GM23248 (cell line): ENCODE measurements around the gene EMC10. TPM values are rescaled to one million over a fixed set of nuclear protein-coding genes. Genes with fewer than 3 reads are reported as not detected.

Experiments used
- DNase-seq: peaks from one replicate; pipeline ENCODE4 v3.0.0-alpha.2; 2015
- H2AFZ ChIP-seq: fragments of 200-600 bp; sonication (generic); 2 replicates; pipeline ENCODE4 v1.6.1; 2016; ENCODE audit warnings: antibody characterized with exemption
- H3F3A ChIP-seq: fragments of 200-600 bp; sonication (generic); 2 replicates; pipeline ENCODE4 v1.6.1; 2016; ENCODE audit warnings: mild to moderate bottlenecking, antibody characterized with exemption, mixed run types; ENCODE audit not compliant: insufficient read depth
- H3K27ac ChIP-seq: fragments of 200-600 bp; sonication (generic); 2 replicates; pipeline ENCODE4 v1.5.1; 2016; ENCODE audit warnings: mild to moderate bottlenecking
- H3K27me3 ChIP-seq: fragments of 200-600 bp; sonication (generic); replicated peaks from 2 replicates; pipeline ENCODE4 v1.6.1; 2016; ENCODE audit warnings: mild to moderate bottlenecking; ENCODE audit not compliant: insufficient read depth
- H3K36me3 ChIP-seq: fragments of 200-600 bp; sonication (generic); 2 replicates; pipeline ENCODE4 v1.6.1; 2016; ENCODE audit warnings: low read depth, mild to moderate bottlenecking
- H3K4me1 ChIP-seq: fragments of 200-600 bp; sonication (generic); 2 replicates; pipeline ENCODE4 v1.6.1; 2016; ENCODE audit warnings: mild to moderate bottlenecking; ENCODE audit not compliant: insufficient read depth
- H3K4me2 ChIP-seq: fragments of 200-600 bp; sonication (generic); one replicate; pipeline ENCODE4 v1.6.1; 2016; ENCODE audit warnings: mild to moderate bottlenecking; ENCODE audit not compliant: unreplicated experiment
- H3K4me3 ChIP-seq: fragments of 200-600 bp; sonication (generic); 2 replicates; pipeline ENCODE4 v1.5.1; 2016; ENCODE audit warnings: mild to moderate bottlenecking
- H3K79me2 ChIP-seq: fragments of 200-600 bp; sonication (generic); 2 replicates; pipeline ENCODE4 v1.6.1; 2016; ENCODE audit warnings: mild to moderate bottlenecking; ENCODE audit not compliant: insufficient read depth
- H3K9ac ChIP-seq: fragments of 200-600 bp; sonication (generic); 2 replicates; pipeline ENCODE4 v1.6.1; 2016; ENCODE audit warnings: mild to moderate bottlenecking
- H3K9me2 ChIP-seq: fragments of 200-600 bp; sonication (generic); 2 replicates; pipeline ENCODE4 v1.6.1; 2016; ENCODE audit warnings: mixed run types, mild to moderate bottlenecking, moderate library complexity; ENCODE audit not compliant: insufficient read depth
- H3K9me3 ChIP-seq: fragments of 200-600 bp; sonication (generic); one replicate; pipeline ENCODE4 v1.6.1; 2017; ENCODE audit warnings: low read depth
- H4K20me1 ChIP-seq: fragments of 200-600 bp; sonication (generic); 2 replicates; pipeline ENCODE4 v1.6.0; 2016; ENCODE audit not compliant: insufficient read depth
- EZH2 ChIP-seq: fragments of 200-600 bp; sonication (generic); IDR thresholded peaks from 2 replicates; pipeline ENCODE4 v1.6.1; 2018; ENCODE audit warnings: antibody characterized with exemption, mild to moderate bottlenecking; ENCODE audit not compliant: insufficient read depth, poor library complexity, severe bottlenecking
- EZH2phosphoT487 ChIP-seq: fragments of 200-600 bp; sonication (generic); IDR thresholded peaks from 2 replicates; pipeline ENCODE4 v1.6.1; 2018; ENCODE audit warnings: antibody characterized with exemption, moderate library complexity, mild to moderate bottlenecking, low read depth; ENCODE audit not compliant: insufficient read depth
- WGBS, 2 experiments: methylation state at CpG; one replicate each; pipeline ENCODE4 v1.1.6; 2015 to 2017; ENCODE audit warnings: low lambda C conversion rate in 2 of 2, low coverage in 1 of 2; ENCODE audit errors: missing lambda C conversion rate in 2 of 2; 5-methylcytosine and 5-hydroxymethylcytosine counted together
- in situ Hi-C: fragments of 300-500 bp; cut with MboI; formaldehyde crosslinking; loops from 2 replicates; pipeline ENCODE4 v1.15.0; 2020
- polyA plus RNA-seq: library from polyadenylated mRNA; unstranded; fragments of >200 nt; fragmentation: Nextera tagmentation; extraction: Ambion mirVana; gene quantifications from 2 replicates; pipeline ENCODE4 v1.2.1, GENCODE V29; 2016
- total RNA-seq: library from RNA; depleted of rRNA; stranded (reverse); fragments of >200 nt; shearing (Covaris generic); gene quantifications from 2 replicates; pipeline ENCODE4 v1.2.3, GENCODE V29; 2014

Gene EMC10
- total and polyA plus RNA-seq, 2 experiments from 2014 or later: 7.2 to 96.6 TPM

GRCh38 chr19:50449236-50449899, 26.9 kb upstream of the EMC10 start:
- no peak for DNase-seq

GRCh38 chr19:50450369-50451222, 25.7 kb upstream of the EMC10 start:
- no peaks in the 10 kb centered on the region for H3K9me2 ChIP-seq
- H3K9me3 ChIP-seq: no peaks in the 10 kb centered on the region
- H3K27ac ChIP-seq: no peak overlapping the region
- H3K4me3 ChIP-seq: no peak overlapping the region
- no peaks in the 10 kb centered on the region for H3F3A ChIP-seq
- no peaks in the 10 kb centered on the region for H4K20me1 ChIP-seq
- H3K27me3 ChIP-seq: no peaks in the 10 kb centered on the region
- no peak overlapping the region for H3K4me2 ChIP-seq
- no peaks in the 10 kb centered on the region for H3K4me1 ChIP-seq
- TF ChIP-seq EZH2: no peak
- H3K79me2 ChIP-seq: no peaks in the 10 kb centered on the region
- no peak overlapping the region for H3K9ac ChIP-seq
- no peak for DNase-seq
- no peaks in the 10 kb centered on the region for H3K36me3 ChIP-seq
- 41 to 46% methylated on average over 28 to 30 of the region's 30 CpGs for WGBS, 2 experiments
- in situ Hi-C loops: no loop called here
- no peak overlapping the region for H2AFZ ChIP-seq

More at GRCh38 chr19:50449236-50449899, 26.9 kb upstream of the EMC10 start:
- Histone ChIP-seq H3K36me3 (no peaks in the 10 kb centered on the region), H3K9me3 (no peaks in the 10 kb centered on the region), H3K4me2 (no peak overlapping the region), H3K79me2 (no peaks in the 10 kb centered on the region), H3K27ac (no peak overlapping the region), H3K4me3 (no peak overlapping the region), H3K4me1 (no peaks in the 10 kb centered on the region), H3K27me3 (no peaks in the 10 kb centered on the region), H3K9ac (no peak overlapping the region), H2AFZ (no peak overlapping the region), H3K9me2 (no peaks in the 10 kb centered on the region), H3F3A (no peaks in the 10 kb centered on the region), H4K20me1 (no peaks in the 10 kb centered on the region)
- no peak for TF ChIP-seq EZH2phosphoT487
- no peak for TF ChIP-seq EZH2
- in situ Hi-C loops: no loop called here
- 57 to 58% methylated on average over 13 to 14 of the region's 14 CpGs for WGBS, 2 experiments

GRCh38 chr19:50451223-50451534, 25.1 kb upstream of the EMC10 start:
- 10 to 31% methylated on average over 2 to 13 of the region's 13 CpGs for WGBS, 2 experiments
- Histone ChIP-seq H4K20me1 (no peaks in the 10 kb centered on the region), H3K27ac (no peak overlapping the region), H3K4me2 (no peak overlapping the region), H3K4me3 (no peak overlapping the region), H3K4me1 (no peaks in the 10 kb centered on the region), H3K9me3 (no peaks in the 10 kb centered on the region), H3K79me2 (no peaks in the 10 kb centered on the region), H2AFZ (no peak overlapping the region), H3F3A (no peaks in the 10 kb centered on the region), H3K27me3 (no peaks in the 10 kb centered on the region), H3K9ac (no peak overlapping the region), H3K9me2 (no peaks in the 10 kb centered on the region), H3K36me3 (no peaks in the 10 kb centered on the region)
- no peak for DNase-seq
- no peak for TF ChIP-seq EZH2
- no peak for TF ChIP-seq EZH2phosphoT487
- in situ Hi-C loops: no loop called here

GRCh38 chr19:50453243-50453642, 23.1 kb upstream of the EMC10 start:
- Histone ChIP-seq H4K20me1 (no peaks in the 10 kb centered on the region), H3K27ac (no peak overlapping the region), H3K4me3 (no peak overlapping the region), H3K9me2 (no peaks in the 10 kb centered on the region), H3K4me2 (no peak overlapping the region), H2AFZ (no peak overlapping the region), H3K36me3 (no peaks in the 10 kb centered on the region), H3F3A (no peaks in the 10 kb centered on the region), H3K27me3 (0 out of 2 replicates have a peak, but pooled peaks cover 4% of the 10 kb centered on the region), H3K4me1 (no peaks in the 10 kb centered on the region), H3K9me3 (no peaks in the 10 kb centered on the region), H3K79me2 (no peaks in the 10 kb centered on the region), H3K9ac (no peak overlapping the region)
- WGBS, 2 experiments: 74 to 76% methylated on average over 3 of the region's 3 CpGs
- DNase-seq: no peak
- in situ Hi-C loops: no loop called here
- no peak for TF ChIP-seq EZH2phosphoT487
- no peak for TF ChIP-seq EZH2
